Measurements from ENCODE around the gene NFIC.
A peak's percentile ranks its signal among the peaks of the same experiment; 100 is the strongest.

NFIC gene

GRCh38 chr19:3469638-3470499 is 103.5 kb downstream of the NFIC start:
- ATAC-seq (peak; percentile 4), DNase-seq (no peak)

- DNase-seq (no peak), ATAC-seq (no peak)
Observed at GRCh38 chr19:3470500-3471128, 104.2 kb downstream of the NFIC start.

- ATAC-seq: no peak
- DNase-seq: peak; percentile 64
Observed at GRCh38 chr19:3471954-3472655, 105.7 kb downstream of the NFIC start.

GRCh38 chr19:3474010-3474409 is 107.6 kb downstream of the NFIC start:
- ATAC-seq (no peak), DNase-seq (no peak)

GRCh38 chr19:3474614-3475013 is 108.2 kb downstream of the NFIC start:
- DNase-seq: no peak
- no peak for ATAC-seq

GRCh38 chr19:3475449-3475848 is 109.1 kb downstream of the NFIC start:
- ATAC-seq: no peak
- no peak for DNase-seq

GRCh38 chr19:3476830-3477229 is 110.4 kb downstream of the NFIC start:
- no peak for DNase-seq
- no peak for ATAC-seq

- ATAC-seq (no peak), DNase-seq (no peak)
Observed at GRCh38 chr19:3477506-3477905, 111.1 kb downstream of the NFIC start.

GRCh38 chr19:3477951-3478350 is 111.6 kb downstream of the NFIC start:
- DNase-seq (no peak), ATAC-seq (no peak)

- ATAC-seq (peak; percentile 13), DNase-seq (peak; percentile 16)
Observed at GRCh38 chr19:3478409-3479176, 112.2 kb downstream of the NFIC start.

GRCh38 chr19:3479177-3479833 is 112.9 kb downstream of the NFIC start:
- ATAC-seq: peak; percentile 11
- peak; percentile 55 for DNase-seq

GRCh38 chr19:3479834-3480215 is 113.4 kb downstream of the NFIC start:
- DNase-seq (peak; percentile 33), ATAC-seq (no peak)

GRCh38 chr19:3480383-3481091 is 114.2 kb downstream of the NFIC start, which contains the start of gene SMIM24:
Gene SMIM24 (minus strand): TSS chr19:3480525. CDS start chr19:3480463, 62 bp downstream.
- ATAC-seq (no peak), DNase-seq (no peak)

GRCh38 chr19:3481241-3482090 is 115.1 kb downstream of the NFIC start:
- DNase-seq: no peak

GRCh38 chr19:3482507-3483225 is 116.3 kb downstream of the NFIC start:
- ATAC-seq (no peak), DNase-seq (no peak)

More at GRCh38 chr19:3481241-3482090, 115.1 kb downstream of the NFIC start:
- no peak for ATAC-seq

- no peak for DNase-seq
- ATAC-seq: no peak
Observed at GRCh38 chr19:3483226-3483628, 116.8 kb downstream of the NFIC start, which contains the start of gene SMIM44. Gene SMIM44 (minus strand): TSS chr19:3483441. CDS start chr19:3483403, 38 bp downstream.

GRCh38 chr19:3491396-3492119 is 125.2 kb downstream of the NFIC start:
- no peak for ATAC-seq
- DNase-seq: no peak

- no peak for ATAC-seq
Observed at GRCh38 chr19:3492131-3492839, 125.9 kb downstream of the NFIC start.

More at GRCh38 chr19:3492131-3492839, 125.9 kb downstream of the NFIC start:
- no peak for DNase-seq
